OCI-LY1 (cell line): ENCODE measurements around the gene ASTL.

Experiments used
- CTCF ChIP-seq: fragments of 200-600 bp; sonication (generic), shearing (Covaris generic); IDR thresholded peaks from 2 replicates; pipeline ENCODE4 v1.5.1; 2017; ENCODE audit warnings: mild to moderate bottlenecking, antibody characterized with exemption, low read length, moderate library complexity, mixed read lengths
- EZH2 ChIP-seq: fragments of 200-600 bp; sonication (generic), shearing (Covaris generic); IDR thresholded peaks from 2 replicates; pipeline ENCODE4 v1.8.0; 2017; ENCODE audit warnings: borderline replicate concordance, mixed run types, mild to moderate bottlenecking, antibody characterized with exemption, low read length, moderate library complexity, mixed read lengths

GRCh38 chr2:96156011-96156820 lies 17.9 kb upstream of the ASTL start:
- no peak for TF ChIP-seq CTCF
- TF ChIP-seq EZH2: no peak
